ENCODE measurements around the gene ATAD1.

ATAD1 gene

GRCh38 chr10:87775766-87776165 lies 42.3 kb downstream of the ATAD1 start:
- H2BK12ac ChIP-seq (ENCODE audit: low read length) = no peak overlapping the region
- no CpG with 5 or more reads among the region's 4 CpGs for WGBS (ENCODE audit: extremely low coverage, insufficient coverage, insufficient read length)
- H3K4me2 ChIP-seq (ENCODE audit: low read length) = no peak overlapping the region
- H3K9me3 ChIP-seq (ENCODE audit: insufficient read depth, low read depth, low read length) = no peaks in the 10 kb centered on the region
- H3K4me1 ChIP-seq (ENCODE audit: control insufficient read depth in 1 of 2, insufficient read depth in 2 of 2, low read length in 2 of 2) = no peaks in the 10 kb centered on the region
- no peak overlapping the region for H2BK120ac ChIP-seq (ENCODE audit: insufficient read depth, low read length, poor library complexity)
- H3K4me3 ChIP-seq (ENCODE audit: low read depth, low read length) = no peak overlapping the region
- H3K36me3 ChIP-seq (ENCODE audit: control insufficient read depth in 1 of 2, insufficient read depth in 2 of 2, low read length in 2 of 2) = peaks cover 5 to 6% of the 10 kb centered on the region in 2 experiments
- H3K23ac ChIP-seq (ENCODE audit: low read length) = no peak overlapping the region
- no peak overlapping the region for H4K8ac ChIP-seq (ENCODE audit: low read depth, low read length)
- no peak overlapping the region for H3K14ac ChIP-seq (ENCODE audit: low read length)
- H2AK5ac ChIP-seq (ENCODE audit: low read length) = no peak overlapping the region
- no peak for DNase-seq
- H3K27me3 ChIP-seq (ENCODE audit: insufficient read depth, low read length) = no peaks in the 10 kb centered on the region
- H2BK5ac ChIP-seq (ENCODE audit: low read depth, low read length, poor library complexity) = no peak overlapping the region
- no peak overlapping the region for H3K4ac ChIP-seq (ENCODE audit: low read depth, low read length)
- H2AFZ ChIP-seq (ENCODE audit: insufficient read depth, low read length, poor library complexity) = no peak overlapping the region
- H4K91ac ChIP-seq (ENCODE audit: low read depth, low read length) = no peak overlapping the region
- H3K18ac ChIP-seq (ENCODE audit: low read length) = no peak overlapping the region
- no peaks in the 10 kb centered on the region for H3K79me1 ChIP-seq (ENCODE audit: low read length)
- no peak overlapping the region for H3K9ac ChIP-seq (ENCODE audit: low read length)
- no peak overlapping the region for H4K12ac ChIP-seq (ENCODE audit: low read depth, low read length)
- H3K79me2 ChIP-seq (ENCODE audit: control insufficient read depth, insufficient read depth, low read length, poor library complexity) = no peaks in the 10 kb centered on the region
- H3K27ac ChIP-seq (ENCODE audit: low read depth, low read length) = no peak overlapping the region

DNA sequence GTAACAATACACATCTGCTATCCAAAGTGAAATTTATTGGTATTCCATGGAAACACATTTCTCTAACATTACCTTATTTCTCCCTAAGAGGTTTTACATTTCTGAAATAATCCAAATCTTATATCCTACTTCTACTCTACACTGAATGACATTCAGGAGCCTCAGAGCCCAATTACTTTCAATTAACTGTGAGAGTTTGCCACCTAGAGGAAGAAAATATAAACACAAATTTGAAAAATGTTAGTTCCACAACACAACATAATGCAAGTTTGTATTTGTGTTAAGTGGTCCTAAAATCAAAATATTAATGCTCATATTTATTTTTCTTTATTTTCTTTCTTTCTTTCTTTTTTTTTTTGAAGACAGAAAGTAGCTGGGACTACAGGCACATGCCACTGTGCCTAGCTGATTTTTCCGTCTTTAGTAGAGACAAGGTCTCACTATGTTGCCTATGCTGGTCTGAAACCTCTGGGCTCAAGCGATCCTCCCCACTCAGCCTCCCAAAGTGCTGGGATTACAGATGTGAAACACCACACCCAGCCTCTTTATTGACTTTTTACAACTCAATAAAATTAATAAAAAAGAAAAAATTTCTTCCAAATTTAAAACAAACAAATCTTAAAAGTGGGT lies 46.0 kb downstream of the ATAD1 start:
- Histone ChIP-seq H3K4me1 (ENCODE audit: control insufficient read depth in 1 of 2, insufficient read depth in 2 of 2, low read length in 2 of 2) (no peaks in the 10 kb centered on the region), H3K4me3 (ENCODE audit: low read depth, low read length) (no peak overlapping the region)

GRCh38 chr10:87767253-87767652 lies 50.8 kb downstream of the ATAD1 start:
- Histone ChIP-seq H3K23ac (ENCODE audit: low read length) (no peak overlapping the region), H3K27me3 (ENCODE audit: insufficient read depth, low read length) (no peaks in the 10 kb centered on the region), H4K8ac (ENCODE audit: low read depth, low read length) (no peak overlapping the region), H3K79me1 (ENCODE audit: low read length) (no peaks in the 10 kb centered on the region), H3K4me2 (ENCODE audit: low read length) (no peak overlapping the region), H4K91ac (ENCODE audit: low read depth, low read length) (no peak overlapping the region), H3K14ac (ENCODE audit: low read length) (no peak overlapping the region), H3K4me3 (ENCODE audit: low read depth, low read length) (no peak overlapping the region), H2BK5ac (ENCODE audit: low read depth, low read length, poor library complexity) (no peak overlapping the region), H2AFZ (ENCODE audit: insufficient read depth, low read length, poor library complexity) (no peak overlapping the region), H4K12ac (ENCODE audit: low read depth, low read length) (no peak overlapping the region), H3K79me2 (ENCODE audit: control insufficient read depth, insufficient read depth, low read length, poor library complexity) (no peaks in the 10 kb centered on the region), H2BK12ac (ENCODE audit: low read length) (no peak overlapping the region), H3K27ac (ENCODE audit: low read depth, low read length) (no peak overlapping the region), H2AK5ac (ENCODE audit: low read length) (no peak overlapping the region), H2BK120ac (ENCODE audit: insufficient read depth, low read length, poor library complexity) (no peak overlapping the region), H3K9ac (ENCODE audit: low read length) (no peak overlapping the region), H3K36me3 (ENCODE audit: control insufficient read depth in 1 of 2, insufficient read depth in 2 of 2, low read length in 2 of 2) (peaks cover 6 to 7% of the 10 kb centered on the region in 2 experiments), H3K4ac (ENCODE audit: low read depth, low read length) (no peak overlapping the region), H3K4me1 (ENCODE audit: control insufficient read depth in 1 of 2, insufficient read depth in 2 of 2, low read length in 2 of 2) (no peaks in the 10 kb centered on the region), H3K18ac (ENCODE audit: low read length) (no peak overlapping the region), H3K9me3 (ENCODE audit: insufficient read depth, low read depth, low read length) (no peaks in the 10 kb centered on the region)
- DNase-seq = no peak
- WGBS (ENCODE audit: extremely low coverage, insufficient coverage, insufficient read length) = no CpG with 5 or more reads among the region's 5 CpGs

More for the DNA sequence above, 46.0 kb downstream of the ATAD1 start:
- WGBS (ENCODE audit: extremely low coverage, insufficient coverage, insufficient read length) = no CpG with 5 or more reads among the region's 2 CpGs
- H3K36me3 ChIP-seq (ENCODE audit: control insufficient read depth in 1 of 2, insufficient read depth in 2 of 2, low read length in 2 of 2) = peaks cover 7 to 11% of the 10 kb centered on the region in 2 experiments
- H4K8ac ChIP-seq (ENCODE audit: low read depth, low read length) = no peak overlapping the region
- no peak overlapping the region for H2BK5ac ChIP-seq (ENCODE audit: low read depth, low read length, poor library complexity)
- H3K4me2 ChIP-seq (ENCODE audit: low read length) = no peak overlapping the region
- DNase-seq = peak in 1 of 2 donors; percentile 74
- H2AK5ac ChIP-seq (ENCODE audit: low read length) = no peak overlapping the region
- H3K9ac ChIP-seq (ENCODE audit: low read length) = no peak overlapping the region
- H2BK12ac ChIP-seq (ENCODE audit: low read length) = no peak overlapping the region
- no peak overlapping the region for H4K91ac ChIP-seq (ENCODE audit: low read depth, low read length)
- H3K9me3 ChIP-seq (ENCODE audit: insufficient read depth, low read depth, low read length) = no peaks in the 10 kb centered on the region
- H3K23ac ChIP-seq (ENCODE audit: low read length) = no peak overlapping the region
- H3K27me3 ChIP-seq (ENCODE audit: insufficient read depth, low read length) = no peaks in the 10 kb centered on the region
- H2AFZ ChIP-seq (ENCODE audit: insufficient read depth, low read length, poor library complexity) = no peak overlapping the region
- no peak overlapping the region for H2BK120ac ChIP-seq (ENCODE audit: insufficient read depth, low read length, poor library complexity)
- H3K18ac ChIP-seq (ENCODE audit: low read length) = no peak overlapping the region
- no peaks in the 10 kb centered on the region for H3K79me2 ChIP-seq (ENCODE audit: control insufficient read depth, insufficient read depth, low read length, poor library complexity)
- H3K79me1 ChIP-seq (ENCODE audit: low read length) = no peaks in the 10 kb centered on the region
- no peak overlapping the region for H4K12ac ChIP-seq (ENCODE audit: low read depth, low read length)
- no peak overlapping the region for H3K14ac ChIP-seq (ENCODE audit: low read length)
- no peak overlapping the region for H3K4ac ChIP-seq (ENCODE audit: low read depth, low read length)
- no peak overlapping the region for H3K27ac ChIP-seq (ENCODE audit: low read depth, low read length)

- Histone ChIP-seq H4K8ac (ENCODE audit: low read depth, low read length) (no peak overlapping the region), H2AK5ac (ENCODE audit: low read length) (no peak overlapping the region), H3K79me2 (ENCODE audit: control insufficient read depth, insufficient read depth, low read length, poor library complexity) (no peaks in the 10 kb centered on the region), H3K9ac (ENCODE audit: low read length) (no peak overlapping the region), H3K18ac (ENCODE audit: low read length) (no peak overlapping the region), H3K4me2 (ENCODE audit: low read length) (no peak overlapping the region), H3K27ac (ENCODE audit: low read depth, low read length) (no peak overlapping the region), H4K91ac (ENCODE audit: low read depth, low read length) (no peak overlapping the region), H3K36me3 (ENCODE audit: control insufficient read depth in 1 of 2, insufficient read depth in 2 of 2, low read length in 2 of 2) (peaks cover 6 to 7% of the 10 kb centered on the region in 2 experiments), H3K79me1 (ENCODE audit: low read length) (no peaks in the 10 kb centered on the region), H3K27me3 (ENCODE audit: insufficient read depth, low read length) (no peaks in the 10 kb centered on the region), H2BK120ac (ENCODE audit: insufficient read depth, low read length, poor library complexity) (no peak overlapping the region), H3K14ac (ENCODE audit: low read length) (no peak overlapping the region), H2AFZ (ENCODE audit: insufficient read depth, low read length, poor library complexity) (no peak overlapping the region), H4K12ac (ENCODE audit: low read depth, low read length) (no peak overlapping the region), H3K9me3 (ENCODE audit: insufficient read depth, low read depth, low read length) (no peaks in the 10 kb centered on the region), H3K23ac (ENCODE audit: low read length) (no peak overlapping the region), H3K4me3 (ENCODE audit: low read depth, low read length) (no peak overlapping the region), H2BK12ac (ENCODE audit: low read length) (no peak overlapping the region), H2BK5ac (ENCODE audit: low read depth, low read length, poor library complexity) (no peak overlapping the region), H3K4me1 (ENCODE audit: control insufficient read depth in 1 of 2, insufficient read depth in 2 of 2, low read length in 2 of 2) (no peaks in the 10 kb centered on the region), H3K4ac (ENCODE audit: low read depth, low read length) (no peak overlapping the region)
- DNase-seq = no peak
- WGBS (ENCODE audit: extremely low coverage, insufficient coverage, insufficient read length) = no CpG with 5 or more reads among the region's 5 CpGs
Measured at GRCh38 chr10:87765666-87766376, 52.2 kb downstream of the ATAD1 start.
